Activated T-cell treated with anti-CD3 and anti-CD28 coated beads, Interleukin-2, amount 50 U/mL, for 24 hours (primary cell): ENCODE data around the gene CHDH.

Source experiments
- DNase-seq: peaks from one replicate; pipeline ENCODE4 v3.0.0-alpha.2; 2020
- H3K27ac Mint-ChIP-seq: 2 replicates; pipeline ENCODE4 v1.8.0; 2020; ENCODE audit warnings: mild to moderate bottlenecking, mixed read lengths
- H3K27me3 Mint-ChIP-seq: 2 replicates; pipeline ENCODE4 v1.8.0; 2020; ENCODE audit warnings: mixed read lengths
- H3K36me3 Mint-ChIP-seq: 2 replicates; pipeline ENCODE4 v1.8.0; 2020; ENCODE audit warnings: low read depth, mixed read lengths
- H3K4me1 Mint-ChIP-seq: 2 replicates; pipeline ENCODE4 v1.8.0; 2020; ENCODE audit warnings: low read depth, mixed read lengths
- H3K4me3 Mint-ChIP-seq: 2 replicates; pipeline ENCODE4 v1.8.0; 2020; ENCODE audit warnings: mild to moderate bottlenecking, moderate library complexity, mixed read lengths
- H3K9me3 Mint-ChIP-seq: 2 replicates; pipeline ENCODE4 v1.8.0; 2020; ENCODE audit warnings: mixed read lengths

The CHDH gene

GRCh38 chr3:53846134-53846850 is at the start of gene CHDH, which contains the start of gene IL17RB:
CHDH (minus strand) TSS chr3:53846419; CDS start chr3:53824008, 22,411 bp downstream.
IL17RB (plus strand) TSS chr3:53846568; CDS start chr3:53846589, 21 bp downstream.
- DNase-seq, result peak; percentile 44
- no peaks in the 10 kb centered on the region for H3K36me3 Mint-ChIP-seq
- H3K4me1 Mint-ChIP-seq, result peaks cover 9% of the 10 kb centered on the region
- H3K27me3 Mint-ChIP-seq, result peaks cover 67% of the 10 kb centered on the region
- peak within 1 kb of the TSS; percentile 60 for H3K4me3 Mint-ChIP-seq
- no peaks in the 10 kb centered on the region for H3K9me3 Mint-ChIP-seq
- H3K27ac Mint-ChIP-seq, result no peak within 1 kb of the TSS

GRCh38 chr3:53892286-53892637 is 46.0 kb upstream of the CHDH start:
- H3K27ac Mint-ChIP-seq, result peak overlapping the region; percentile 98
- peaks cover 5% of the 10 kb centered on the region for H3K27me3 Mint-ChIP-seq
- H3K9me3 Mint-ChIP-seq, result no peaks in the 10 kb centered on the region
- peaks cover 44% of the 10 kb centered on the region for H3K36me3 Mint-ChIP-seq
- H3K4me3 Mint-ChIP-seq, result peak overlapping the region; percentile 91
- H3K4me1 Mint-ChIP-seq, result peaks cover 49% of the 10 kb centered on the region
- DNase-seq, result no peak

- peak; percentile 96 for DNase-seq
- peaks cover 55% of the 10 kb centered on the region for H3K4me1 Mint-ChIP-seq
- H3K27me3 Mint-ChIP-seq, result no peaks in the 10 kb centered on the region
- no peaks in the 10 kb centered on the region for H3K9me3 Mint-ChIP-seq
- peak within 1 kb of the TSS; percentile 98 for H3K27ac Mint-ChIP-seq
- peaks cover 50% of the 10 kb centered on the region for H3K36me3 Mint-ChIP-seq
- peak within 1 kb of the TSS; percentile 91 for H3K4me3 Mint-ChIP-seq
These were observed 45.5 kb upstream of the CHDH start, which contains the start of gene SELENOK for GRCh38 chr3:53891497-53892285. SELENOK (minus strand) TSS chr3:53891859.

- no peaks in the 10 kb centered on the region for H3K9me3 Mint-ChIP-seq
- DNase-seq, result no peak
- H3K27me3 Mint-ChIP-seq, result no peaks in the 10 kb centered on the region
- peaks cover 56% of the 10 kb centered on the region for H3K4me1 Mint-ChIP-seq
- H3K36me3 Mint-ChIP-seq, result peaks cover 58% of the 10 kb centered on the region
- H3K27ac Mint-ChIP-seq, result peak overlapping the region; percentile 98
- H3K4me3 Mint-ChIP-seq, result peak overlapping the region; percentile 91
These were observed 44.7 kb upstream of the CHDH start for GRCh38 chr3:53890726-53891475.

- no peak overlapping the region for H3K27ac Mint-ChIP-seq
- DNase-seq, result no peak
- no peaks in the 10 kb centered on the region for H3K9me3 Mint-ChIP-seq
- peaks cover 56% of the 10 kb centered on the region for H3K4me1 Mint-ChIP-seq
- peaks cover 79% of the 10 kb centered on the region for H3K36me3 Mint-ChIP-seq
- H3K4me3 Mint-ChIP-seq, result no peak overlapping the region
- no peaks in the 10 kb centered on the region for H3K27me3 Mint-ChIP-seq
These were observed 42.0 kb upstream of the CHDH start for GRCh38 chr3:53888232-53888631.

- Mint-ChIP-seq H3K4me3 (no peak overlapping the region), H3K9me3 (no peaks in the 10 kb centered on the region), H3K36me3 (peaks cover 86% of the 10 kb centered on the region), H3K27ac (peak overlapping the region; percentile 69), H3K4me1 (peaks cover 54% of the 10 kb centered on the region), H3K27me3 (no peaks in the 10 kb centered on the region)
- DNase-seq, result no peak
These were observed 41.2 kb upstream of the CHDH start for GRCh38 chr3:53887446-53887845.

GRCh38 chr3:53885239-53885638 is 39.0 kb upstream of the CHDH start:
- Mint-ChIP-seq H3K4me1 (peaks cover 52% of the 10 kb centered on the region), H3K27ac (no peak overlapping the region), H3K9me3 (no peaks in the 10 kb centered on the region), H3K27me3 (no peaks in the 10 kb centered on the region), H3K36me3 (peaks cover 83% of the 10 kb centered on the region), H3K4me3 (no peak overlapping the region)
- no peak for DNase-seq

- DNase-seq, result no peak
- no peak overlapping the region for H3K27ac Mint-ChIP-seq
- peaks cover 52% of the 10 kb centered on the region for H3K4me1 Mint-ChIP-seq
- H3K4me3 Mint-ChIP-seq, result no peak overlapping the region
- H3K36me3 Mint-ChIP-seq, result peaks cover 84% of the 10 kb centered on the region
- H3K27me3 Mint-ChIP-seq, result no peaks in the 10 kb centered on the region
- H3K9me3 Mint-ChIP-seq, result no peaks in the 10 kb centered on the region
These were observed 38.4 kb upstream of the CHDH start for GRCh38 chr3:53884623-53885022.

GRCh38 chr3:53883008-53883407 is 36.8 kb upstream of the CHDH start:
- Mint-ChIP-seq H3K27me3 (no peaks in the 10 kb centered on the region), H3K4me1 (peaks cover 40% of the 10 kb centered on the region), H3K9me3 (no peaks in the 10 kb centered on the region), H3K36me3 (peaks cover 88% of the 10 kb centered on the region), H3K27ac (peak overlapping the region; percentile 97), H3K4me3 (no peak overlapping the region)
- no peak for DNase-seq

- Mint-ChIP-seq H3K4me1 (peaks cover 29% of the 10 kb centered on the region), H3K27me3 (no peaks in the 10 kb centered on the region), H3K36me3 (peaks cover 88% of the 10 kb centered on the region), H3K9me3 (no peaks in the 10 kb centered on the region), H3K27ac (peak within 1 kb of the TSS; percentile 97), H3K4me3 (peak within 1 kb of the TSS; percentile 95)
- peak; percentile 93 for DNase-seq
These were observed 35.7 kb upstream of the CHDH start, which contains the start of gene ACTR8 for GRCh38 chr3:53881691-53882593. ACTR8 (minus strand) TSS chr3:53882152; CDS start chr3:53882101, 51 bp downstream.

GRCh38 chr3:53880396-53881345 is 34.5 kb upstream of the CHDH start:
- DNase-seq, result no peak
- Mint-ChIP-seq H3K36me3 (peaks cover 86% of the 10 kb centered on the region), H3K27me3 (no peaks in the 10 kb centered on the region)

GRCh38 chr3:53865732-53866499 is 19.7 kb upstream of the CHDH start:
- H3K4me3 Mint-ChIP-seq, result no peak overlapping the region
- H3K36me3 Mint-ChIP-seq, result peaks cover 95% of the 10 kb centered on the region
- H3K27me3 Mint-ChIP-seq, result no peaks in the 10 kb centered on the region
- H3K27ac Mint-ChIP-seq, result no peak overlapping the region
- no peak for DNase-seq
- no peaks in the 10 kb centered on the region for H3K4me1 Mint-ChIP-seq
- no peaks in the 10 kb centered on the region for H3K9me3 Mint-ChIP-seq

More at GRCh38 chr3:53880396-53881345, 34.5 kb upstream of the CHDH start:
- no peaks in the 10 kb centered on the region for H3K9me3 Mint-ChIP-seq
- H3K4me1 Mint-ChIP-seq, result peaks cover 24% of the 10 kb centered on the region
- peak overlapping the region; percentile 97 for H3K27ac Mint-ChIP-seq
- H3K4me3 Mint-ChIP-seq, result peak overlapping the region; percentile 95
